Measurements from ENCODE around the gene PSMD5. TPM values are rescaled to one million over a fixed set of nuclear protein-coding genes. Genes with fewer than 3 reads are reported as not detected.
"Not testable (repeated sequence)": the region's sequence is repeated elsewhere in the genome, so short reads cannot be mapped to it uniquely, and the experiment has no call there.

The PSMD5 gene
- polyA plus RNA-seq, 1 of the 3 experiments (the other 2 are of a cell fraction), result 13.7 TPM

DNA sequence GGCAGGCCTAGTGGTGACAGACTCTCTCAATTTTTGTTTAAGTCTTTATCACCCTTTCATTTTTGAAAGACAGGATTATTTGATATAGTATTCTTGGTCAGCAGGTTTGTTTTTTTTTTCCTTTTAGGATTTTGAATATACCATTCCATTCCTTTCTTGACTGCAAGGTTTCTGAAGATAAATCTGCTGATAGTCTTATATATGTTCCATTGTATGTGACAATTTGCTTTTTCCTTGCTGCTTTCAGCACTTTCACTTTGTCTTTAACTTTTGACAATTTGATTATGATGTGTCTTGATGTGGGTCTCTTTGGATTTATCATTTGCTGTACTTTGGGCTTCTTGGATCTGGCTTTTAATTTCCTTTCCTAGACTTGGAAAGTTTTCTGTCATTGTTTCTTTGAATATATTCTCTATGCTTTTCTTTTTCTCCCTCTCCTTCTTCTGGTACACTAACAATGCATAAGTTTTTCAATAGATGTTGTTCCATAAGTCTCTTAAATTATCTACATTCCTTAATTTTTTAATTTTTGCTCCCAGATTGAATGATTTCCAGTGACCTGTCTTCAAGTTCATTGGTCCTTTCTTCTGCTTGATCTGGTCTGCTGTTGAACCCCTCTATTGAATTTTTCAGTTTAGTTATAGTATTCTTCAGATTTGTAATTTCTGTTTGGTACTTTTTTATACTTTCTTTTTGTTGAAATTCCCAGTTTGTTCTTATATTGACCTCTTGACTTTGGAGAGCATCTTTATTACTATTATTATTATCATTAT, 34.9 kb downstream of the PSMD5 start:
- no peak overlapping the region for H3K4me3 ChIP-seq (ENCODE audit: low read depth in 2 of 2, low read length in 1 of 2)

DNA sequence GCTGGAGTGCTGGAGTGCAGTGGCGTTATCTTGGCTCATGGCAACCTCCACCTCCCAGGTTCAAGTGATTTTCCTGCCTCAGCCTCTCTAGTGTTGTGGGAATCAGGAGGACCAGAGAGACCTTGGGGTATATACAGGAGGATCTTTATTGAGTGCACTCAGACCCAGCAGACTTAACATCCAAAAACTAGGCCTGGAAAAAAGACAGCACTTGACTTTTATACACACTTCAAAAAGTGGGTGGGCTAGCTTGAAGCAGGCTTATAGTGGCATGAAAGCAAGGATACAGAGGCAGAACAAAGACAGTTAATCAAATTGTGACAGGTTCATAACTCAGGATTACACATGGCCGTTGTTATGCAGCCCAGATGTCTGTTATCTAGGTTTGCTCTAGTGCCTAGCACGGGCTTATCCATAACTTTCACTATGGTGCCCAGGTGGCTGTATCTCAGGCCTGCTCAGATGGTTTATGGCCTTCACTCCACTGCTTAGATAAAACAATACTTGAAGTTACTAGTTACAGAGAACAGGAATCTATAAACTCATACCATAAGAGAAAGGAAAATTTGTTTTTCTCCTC, 37.8 kb downstream of the PSMD5 start:
- H3K36me3 ChIP-seq (replicated peaks in 1 of 2; ENCODE audit: control insufficient read depth in 1 of 2, insufficient read depth in 2 of 2, low read length in 1 of 2), result peaks cover 0 to 14% of the 10 kb centered on the region in 2 experiments
- DNase-seq; POLR2A ChIA-PET; H3K4me2 ChIP-seq; H4K20me1 ChIP-seq (ENCODE audit: insufficient read depth); H3K27me3 ChIP-seq (ENCODE audit: insufficient read depth); H3K27ac ChIP-seq (ENCODE audit: low read depth in 2 of 2, low read length in 1 of 2); H3K9me2 ChIP-seq; H3K4me1 ChIP-seq (ENCODE audit: control insufficient read depth in 1 of 2, insufficient read depth in 2 of 2, low read depth in 1 of 2, low read length in 1 of 2); H3K4me3 ChIP-seq (ENCODE audit: low read depth in 2 of 2, low read length in 1 of 2); CTCF ChIA-PET; H3K9ac ChIP-seq; H2AFZ ChIP-seq (ENCODE audit: low read depth); H3K79me2 ChIP-seq (ENCODE audit: insufficient read depth): not testable (repeated sequence)
- peaks cover 33% of the 10 kb centered on the region for H3K9me3 ChIP-seq
- H3F3A ChIP-seq (replicated peaks; ENCODE audit: insufficient read depth), result peaks cover 21% of the 10 kb centered on the region
- WGBS (ENCODE audit: low lambda C conversion rate), result 60% methylated on average over 3 of the region's 3 CpGs

More for the DNA sequence above, 34.9 kb downstream of the PSMD5 start:
- Histone ChIP-seq H3K27me3 (ENCODE audit: insufficient read depth) (no peaks in the 10 kb centered on the region), H3K27ac (ENCODE audit: low read depth in 2 of 2, low read length in 1 of 2) (no peak overlapping the region), H3K36me3 (replicated peaks in 1 of 2; ENCODE audit: control insufficient read depth in 1 of 2, insufficient read depth in 2 of 2, low read length in 1 of 2) (peaks cover 0 to 28% of the 10 kb centered on the region in 2 experiments), H3K9ac (no peak overlapping the region), H3F3A (replicated peaks; ENCODE audit: insufficient read depth) (peaks cover 12% of the 10 kb centered on the region), H3K9me3 (peaks cover 34% of the 10 kb centered on the region), H3K4me1 (ENCODE audit: control insufficient read depth in 1 of 2, insufficient read depth in 2 of 2, low read depth in 1 of 2, low read length in 1 of 2) (no peaks in the 10 kb centered on the region), H4K20me1 (ENCODE audit: insufficient read depth) (no peaks in the 10 kb centered on the region), H3K79me2 (ENCODE audit: insufficient read depth) (no peaks in the 10 kb centered on the region), H3K9me2 (no peaks in the 10 kb centered on the region), H3K4me2 (no peak overlapping the region), H2AFZ (ENCODE audit: low read depth) (no peak overlapping the region)
- CTCF ChIA-PET, result no interaction called here
- no peak for TF ChIP-seq EZH2phosphoT487 (IDR thresholded peaks at IDR 0.05; ENCODE audit: borderline replicate concordance, low read depth)
- TF ChIP-seq, protein P1, sequence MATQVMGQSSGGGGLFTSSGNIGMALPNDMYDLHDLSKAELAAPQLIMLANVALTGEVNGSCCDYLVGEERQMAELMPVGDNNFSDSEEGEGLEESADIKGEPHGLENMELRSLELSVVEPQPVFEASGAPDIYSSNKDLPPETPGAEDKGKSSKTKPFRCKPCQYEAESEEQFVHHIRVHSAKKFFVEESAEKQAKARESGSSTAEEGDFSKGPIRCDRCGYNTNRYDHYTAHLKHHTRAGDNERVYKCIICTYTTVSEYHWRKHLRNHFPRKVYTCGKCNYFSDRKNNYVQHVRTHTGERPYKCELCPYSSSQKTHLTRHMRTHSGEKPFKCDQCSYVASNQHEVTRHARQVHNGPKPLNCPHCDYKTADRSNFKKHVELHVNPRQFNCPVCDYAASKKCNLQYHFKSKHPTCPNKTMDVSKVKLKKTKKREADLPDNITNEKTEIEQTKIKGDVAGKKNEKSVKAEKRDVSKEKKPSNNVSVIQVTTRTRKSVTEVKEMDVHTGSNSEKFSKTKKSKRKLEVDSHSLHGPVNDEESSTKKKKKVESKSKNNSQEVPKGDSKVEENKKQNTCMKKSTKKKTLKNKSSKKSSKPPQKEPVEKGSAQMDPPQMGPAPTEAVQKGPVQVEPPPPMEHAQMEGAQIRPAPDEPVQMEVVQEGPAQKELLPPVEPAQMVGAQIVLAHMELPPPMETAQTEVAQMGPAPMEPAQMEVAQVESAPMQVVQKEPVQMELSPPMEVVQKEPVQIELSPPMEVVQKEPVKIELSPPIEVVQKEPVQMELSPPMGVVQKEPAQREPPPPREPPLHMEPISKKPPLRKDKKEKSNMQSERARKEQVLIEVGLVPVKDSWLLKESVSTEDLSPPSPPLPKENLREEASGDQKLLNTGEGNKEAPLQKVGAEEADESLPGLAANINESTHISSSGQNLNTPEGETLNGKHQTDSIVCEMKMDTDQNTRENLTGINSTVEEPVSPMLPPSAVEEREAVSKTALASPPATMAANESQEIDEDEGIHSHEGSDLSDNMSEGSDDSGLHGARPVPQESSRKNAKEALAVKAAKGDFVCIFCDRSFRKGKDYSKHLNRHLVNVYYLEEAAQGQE (IDR thresholded peaks at IDR 0.05; ENCODE audit: low read depth, low read length), result no peak
- no peak for TF ChIP-seq FOXM1 (IDR thresholded peaks at IDR 0.05; ENCODE audit: low read depth)
- TF ChIP-seq, protein P2, sequence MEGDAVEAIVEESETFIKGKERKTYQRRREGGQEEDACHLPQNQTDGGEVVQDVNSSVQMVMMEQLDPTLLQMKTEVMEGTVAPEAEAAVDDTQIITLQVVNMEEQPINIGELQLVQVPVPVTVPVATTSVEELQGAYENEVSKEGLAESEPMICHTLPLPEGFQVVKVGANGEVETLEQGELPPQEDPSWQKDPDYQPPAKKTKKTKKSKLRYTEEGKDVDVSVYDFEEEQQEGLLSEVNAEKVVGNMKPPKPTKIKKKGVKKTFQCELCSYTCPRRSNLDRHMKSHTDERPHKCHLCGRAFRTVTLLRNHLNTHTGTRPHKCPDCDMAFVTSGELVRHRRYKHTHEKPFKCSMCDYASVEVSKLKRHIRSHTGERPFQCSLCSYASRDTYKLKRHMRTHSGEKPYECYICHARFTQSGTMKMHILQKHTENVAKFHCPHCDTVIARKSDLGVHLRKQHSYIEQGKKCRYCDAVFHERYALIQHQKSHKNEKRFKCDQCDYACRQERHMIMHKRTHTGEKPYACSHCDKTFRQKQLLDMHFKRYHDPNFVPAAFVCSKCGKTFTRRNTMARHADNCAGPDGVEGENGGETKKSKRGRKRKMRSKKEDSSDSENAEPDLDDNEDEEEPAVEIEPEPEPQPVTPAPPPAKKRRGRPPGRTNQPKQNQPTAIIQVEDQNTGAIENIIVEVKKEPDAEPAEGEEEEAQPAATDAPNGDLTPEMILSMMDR (IDR thresholded peaks at IDR 0.05), result no peak
- TF ChIP-seq, protein P3, sequence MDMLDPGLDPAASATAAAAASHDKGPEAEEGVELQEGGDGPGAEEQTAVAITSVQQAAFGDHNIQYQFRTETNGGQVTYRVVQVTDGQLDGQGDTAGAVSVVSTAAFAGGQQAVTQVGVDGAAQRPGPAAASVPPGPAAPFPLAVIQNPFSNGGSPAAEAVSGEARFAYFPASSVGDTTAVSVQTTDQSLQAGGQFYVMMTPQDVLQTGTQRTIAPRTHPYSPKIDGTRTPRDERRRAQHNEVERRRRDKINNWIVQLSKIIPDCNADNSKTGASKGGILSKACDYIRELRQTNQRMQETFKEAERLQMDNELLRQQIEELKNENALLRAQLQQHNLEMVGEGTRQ (IDR thresholded peaks at IDR 0.05; ENCODE audit: borderline replicate concordance, low read depth, low read length), result no peak
- no peak for TF ChIP-seq RCOR1 (IDR thresholded peaks at IDR 0.05; ENCODE audit: low read length)
- no peak for TF ChIP-seq EP300 (IDR thresholded peaks at IDR 0.05; ENCODE audit: borderline replicate concordance in 1 of 2, low read depth in 1 of 2, low read length in 1 of 2)
- TF ChIP-seq TEAD4 (IDR thresholded peaks at IDR 0.05; ENCODE audit: borderline replicate concordance, insufficient read depth), result no peak
- TF ChIP-seq MXI1 (IDR thresholded peaks at IDR 0.05; ENCODE audit: low read depth, low read length), result no peak
- TF ChIP-seq SIN3A (IDR thresholded peaks at IDR 0.05; ENCODE audit: borderline replicate concordance, low read depth, low read length), result no peak
- TF ChIP-seq NRF1 (IDR thresholded peaks at IDR 0.05; ENCODE audit: low read depth, low read length), result no peak
- no peak for TF ChIP-seq RFX5 (IDR thresholded peaks at IDR 0.05; ENCODE audit: low read length)
- TF ChIP-seq, protein P4, sequence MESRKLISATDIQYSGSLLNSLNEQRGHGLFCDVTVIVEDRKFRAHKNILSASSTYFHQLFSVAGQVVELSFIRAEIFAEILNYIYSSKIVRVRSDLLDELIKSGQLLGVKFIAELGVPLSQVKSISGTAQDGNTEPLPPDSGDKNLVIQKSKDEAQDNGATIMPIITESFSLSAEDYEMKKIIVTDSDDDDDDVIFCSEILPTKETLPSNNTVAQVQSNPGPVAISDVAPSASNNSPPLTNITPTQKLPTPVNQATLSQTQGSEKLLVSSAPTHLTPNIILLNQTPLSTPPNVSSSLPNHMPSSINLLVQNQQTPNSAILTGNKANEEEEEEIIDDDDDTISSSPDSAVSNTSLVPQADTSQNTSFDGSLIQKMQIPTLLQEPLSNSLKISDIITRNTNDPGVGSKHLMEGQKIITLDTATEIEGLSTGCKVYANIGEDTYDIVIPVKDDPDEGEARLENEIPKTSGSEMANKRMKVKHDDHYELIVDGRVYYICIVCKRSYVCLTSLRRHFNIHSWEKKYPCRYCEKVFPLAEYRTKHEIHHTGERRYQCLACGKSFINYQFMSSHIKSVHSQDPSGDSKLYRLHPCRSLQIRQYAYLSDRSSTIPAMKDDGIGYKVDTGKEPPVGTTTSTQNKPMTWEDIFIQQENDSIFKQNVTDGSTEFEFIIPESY (IDR thresholded peaks at IDR 0.05; ENCODE audit: borderline replicate concordance, low read depth), result no peak
- DNase-seq, result no peak
- POLR2A ChIA-PET, result no interaction called here

All from SK-N-SH (cell line).